ENCODE data around the gene HCN3.
A peak's percentile ranks its signal among the peaks of the same experiment; 100 is the strongest.
"Not testable (repeated sequence)": the region's sequence is repeated elsewhere in the genome, so short reads cannot be mapped to it uniquely, and the experiment has no call there.

Gene HCN3

DNA sequence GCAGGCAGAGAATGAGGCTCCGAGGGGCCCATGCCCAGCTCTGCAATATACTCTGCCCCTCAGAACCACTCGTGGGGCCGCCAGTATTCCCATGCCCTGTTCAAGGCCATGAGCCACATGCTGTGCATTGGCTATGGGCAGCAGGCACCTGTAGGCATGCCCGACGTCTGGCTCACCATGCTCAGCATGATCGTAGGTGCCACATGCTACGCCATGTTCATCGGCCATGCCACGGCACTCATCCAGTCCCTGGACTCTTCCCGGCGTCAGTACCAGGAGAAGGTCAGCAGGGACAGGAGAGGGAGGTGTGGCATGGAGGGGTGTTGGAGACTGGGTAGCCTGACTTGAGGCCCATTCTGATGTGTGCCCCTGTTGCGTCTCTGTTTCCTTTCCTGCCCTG, 7.2 kb downstream of the HCN3 start:
- no peak for DNase-seq (ENCODE audit: low spot score)

DNA sequence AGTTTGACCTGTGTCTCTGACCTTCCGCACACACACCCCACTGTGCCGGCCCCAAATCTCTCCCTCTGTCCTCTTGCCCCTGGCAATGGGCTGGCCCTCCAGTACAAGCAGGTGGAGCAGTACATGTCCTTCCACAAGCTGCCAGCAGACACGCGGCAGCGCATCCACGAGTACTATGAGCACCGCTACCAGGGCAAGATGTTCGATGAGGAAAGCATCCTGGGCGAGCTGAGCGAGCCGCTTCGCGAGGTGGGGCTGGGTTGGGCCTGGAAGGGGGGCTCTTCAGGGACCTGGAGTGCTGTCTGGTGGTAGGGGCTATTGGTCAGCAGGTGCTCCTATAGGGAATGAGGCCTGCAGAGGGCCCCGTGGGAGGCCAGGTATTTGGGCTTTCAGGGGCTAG, 7.8 kb downstream of the HCN3 start:
- no peak for DNase-seq (ENCODE audit: low spot score)

GRCh38 chr1:155285631-155286044, 8.4 kb downstream of the HCN3 start:
- DNase-seq (ENCODE audit: low spot score), result no peak

- DNase-seq (ENCODE audit: low spot score), result no peak
Measured at GRCh38 chr1:155286544-155286943, 9.3 kb downstream of the HCN3 start.

- no peak for DNase-seq (ENCODE audit: low spot score)
Measured at GRCh38 chr1:155287987-155288543, 10.8 kb downstream of the HCN3 start.

GRCh38 chr1:155291006-155291405, 13.7 kb downstream of the HCN3 start:
- not testable (repeated sequence) for DNase-seq (ENCODE audit: low spot score)

DNA sequence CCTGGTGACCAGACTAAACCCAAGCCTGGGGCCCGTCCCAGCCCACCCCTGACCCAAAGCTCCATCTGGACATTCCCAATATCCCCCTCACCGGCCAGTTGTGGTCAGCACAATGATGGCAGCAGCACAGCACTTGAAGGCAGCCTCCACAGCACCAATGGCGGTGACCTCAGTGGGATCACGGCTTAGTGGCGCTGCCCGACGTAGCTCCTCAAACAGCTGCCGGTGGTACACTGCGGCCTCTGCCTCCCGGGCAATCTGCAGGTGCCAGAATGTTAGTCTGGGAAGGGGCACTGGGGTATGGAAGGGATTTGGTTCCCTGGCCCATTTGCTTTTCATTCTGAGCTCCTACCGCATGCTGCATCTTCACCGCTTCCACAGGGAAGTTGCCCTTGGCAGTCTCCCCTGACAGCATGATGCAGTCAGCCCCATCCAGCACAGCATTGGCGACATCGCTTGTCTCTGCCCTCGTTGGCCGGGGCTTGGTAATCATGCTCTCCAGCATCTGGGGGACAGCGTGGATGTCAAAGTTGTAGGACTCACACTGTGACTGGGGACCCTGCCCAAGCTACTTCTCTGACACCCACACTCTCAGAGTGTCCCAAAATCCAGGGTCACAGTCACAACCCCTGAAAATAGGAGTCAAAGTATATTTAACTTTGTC, 16.0 kb downstream of the HCN3 start:
- DNase-seq (ENCODE audit: low spot score), result no peak

GRCh38 chr1:155294520-155295182, 17.4 kb downstream of the HCN3 start:
- no peak for DNase-seq (ENCODE audit: low spot score)

- no peak for DNase-seq (ENCODE audit: low spot score)
Measured at GRCh38 chr1:155295183-155295941, 18.1 kb downstream of the HCN3 start.

DNA sequence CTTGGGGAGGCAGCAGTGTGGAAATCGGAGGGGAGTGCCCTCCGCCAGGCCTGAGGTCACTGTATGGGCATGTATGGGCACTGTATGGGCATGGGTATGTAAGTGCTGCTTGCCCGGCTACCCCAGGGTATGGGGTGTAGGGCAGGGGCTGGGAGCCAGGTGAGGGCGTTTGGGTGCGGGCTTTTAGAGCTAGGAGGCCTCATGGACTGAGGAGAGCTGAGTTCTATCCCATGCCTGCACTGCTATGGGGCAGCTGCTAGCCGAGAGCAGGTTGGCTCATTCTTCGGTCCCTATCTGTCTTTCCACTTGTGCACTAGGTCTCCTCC, 18.6 kb downstream of the HCN3 start:
- DNase-seq (ENCODE audit: low spot score), result no peak

DNA sequence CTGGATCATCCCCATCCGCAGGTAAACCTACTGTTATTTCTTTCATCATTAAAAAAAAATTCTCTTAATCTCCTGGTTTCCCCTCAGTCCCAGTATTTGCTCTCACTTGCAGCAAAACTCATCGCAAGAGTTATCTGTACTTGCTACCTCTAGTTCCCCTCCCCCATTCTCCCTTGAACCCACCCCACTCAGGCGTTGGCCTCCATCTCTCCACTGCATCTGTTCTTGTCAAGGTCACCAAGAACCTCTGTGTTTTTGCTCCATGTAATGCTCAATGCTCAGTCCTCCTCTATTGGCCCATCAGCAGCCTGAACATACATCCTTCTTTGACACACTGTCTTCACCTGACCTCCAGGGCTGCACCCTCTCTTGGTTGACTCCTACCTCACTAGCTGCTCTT, 19.4 kb downstream of the HCN3 start:
- no peak for DNase-seq (ENCODE audit: low spot score)

DNA sequence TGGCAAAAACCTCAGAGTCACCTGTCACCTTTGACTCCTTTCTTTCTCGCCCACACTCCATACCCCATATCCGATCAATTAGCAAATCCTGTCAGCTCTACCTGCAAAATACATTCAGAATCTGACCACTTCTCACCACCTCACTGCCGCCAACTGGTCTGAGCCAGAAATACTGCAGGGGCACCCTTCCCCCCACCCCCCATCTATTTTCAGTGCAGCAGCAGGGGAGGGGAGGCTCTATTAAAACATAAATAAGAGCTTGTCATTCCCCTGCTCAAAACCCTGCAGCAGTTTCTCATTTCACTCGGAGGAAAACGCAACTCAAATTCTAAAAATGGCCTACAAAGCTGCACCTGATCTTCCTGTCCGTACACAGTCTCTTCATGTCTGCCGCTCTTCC, 20.1 kb downstream of the HCN3 start:
- DNase-seq (ENCODE audit: low spot score), result no peak

DNA sequence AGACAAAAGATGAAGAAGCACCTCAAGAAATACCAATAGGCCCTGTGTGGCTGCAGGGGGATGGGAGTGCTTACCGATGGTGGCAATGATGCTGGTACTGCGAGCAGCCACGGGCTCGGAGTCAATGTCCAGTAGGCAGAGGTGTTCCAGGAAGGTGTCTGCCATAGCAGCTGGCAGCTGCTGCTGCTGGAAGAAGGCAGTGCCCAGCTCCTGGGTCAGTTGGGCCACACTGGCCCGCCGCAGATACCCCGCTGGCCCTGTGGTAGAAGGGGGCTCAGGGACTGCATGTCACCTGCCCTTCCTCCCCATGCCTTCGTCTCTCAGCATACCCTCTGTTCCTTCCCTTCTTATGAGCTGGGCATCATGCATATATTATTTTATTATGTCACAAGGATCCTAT, 22.8 kb downstream of the HCN3 start:
- no peak for DNase-seq (ENCODE audit: low spot score)

DNA sequence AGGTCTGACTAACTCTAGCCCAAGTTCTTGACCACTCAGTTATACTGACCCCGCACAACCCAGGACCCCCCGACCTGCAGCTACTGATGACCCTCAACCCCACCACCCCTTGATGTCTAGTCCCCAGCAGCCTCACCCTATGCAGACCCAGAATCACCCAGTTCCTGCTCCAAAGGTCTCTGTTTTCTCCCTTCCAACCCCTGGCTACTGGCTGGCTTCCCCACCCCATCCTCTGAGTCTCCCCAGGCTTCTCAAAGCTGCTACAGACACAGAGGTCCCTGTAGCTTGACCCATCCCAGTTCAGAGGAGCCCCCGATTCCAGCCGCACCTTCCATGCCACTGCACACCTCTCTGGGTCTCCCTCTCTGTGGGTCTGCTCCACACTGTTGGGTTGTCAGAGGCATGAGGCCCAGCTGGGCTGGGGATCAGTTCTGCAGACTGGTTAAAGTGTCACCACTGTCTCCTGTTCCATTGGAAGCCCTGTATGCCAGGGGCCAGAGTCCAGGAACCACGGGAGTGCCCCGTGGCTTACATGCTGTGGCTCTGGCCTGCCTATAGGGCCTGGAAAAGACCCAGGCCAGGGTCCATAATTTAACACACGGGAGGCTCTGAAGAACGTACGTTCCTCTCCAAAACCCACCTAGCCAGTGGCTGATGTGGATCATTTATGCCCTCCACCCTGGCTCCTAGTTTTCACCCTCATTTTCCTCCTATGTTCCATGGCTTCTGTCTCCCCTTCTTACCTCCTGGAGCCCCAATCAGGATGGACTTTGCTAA, 23.5 kb downstream of the HCN3 start:
- DNase-seq (ENCODE audit: low spot score), result no peak

DNA sequence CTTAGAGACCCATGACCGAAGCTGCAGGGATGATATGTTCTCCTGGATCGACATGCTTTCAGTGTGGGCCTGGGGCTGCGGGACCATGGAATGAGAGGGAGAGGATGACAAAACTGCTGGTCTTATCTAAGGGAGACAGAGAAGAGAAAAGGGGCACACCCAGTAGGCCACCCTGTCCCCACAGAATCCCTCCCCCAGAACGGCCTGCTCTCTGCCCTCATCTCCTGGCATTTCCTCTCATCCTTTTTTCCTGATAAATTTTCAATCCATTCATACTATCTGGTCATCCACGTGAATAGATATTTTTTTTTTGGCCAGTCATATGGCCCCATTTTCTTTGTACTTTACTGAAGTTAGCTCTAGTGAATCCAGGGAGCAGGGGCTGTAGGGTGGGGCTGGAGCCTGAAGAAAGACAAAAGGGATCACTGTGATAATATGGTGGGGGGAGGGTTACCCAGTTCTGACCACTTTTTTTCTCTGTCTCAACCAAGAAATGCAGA, 24.1 kb downstream of the HCN3 start, which contains the start of gene PKLR:
PKLR (minus strand) TSS at position 97 of the 500 bp plus-strand sequence; CDS start at position 54, 43 bp downstream.
- DNase-seq (ENCODE audit: low spot score), result peak; percentile 39

DNA sequence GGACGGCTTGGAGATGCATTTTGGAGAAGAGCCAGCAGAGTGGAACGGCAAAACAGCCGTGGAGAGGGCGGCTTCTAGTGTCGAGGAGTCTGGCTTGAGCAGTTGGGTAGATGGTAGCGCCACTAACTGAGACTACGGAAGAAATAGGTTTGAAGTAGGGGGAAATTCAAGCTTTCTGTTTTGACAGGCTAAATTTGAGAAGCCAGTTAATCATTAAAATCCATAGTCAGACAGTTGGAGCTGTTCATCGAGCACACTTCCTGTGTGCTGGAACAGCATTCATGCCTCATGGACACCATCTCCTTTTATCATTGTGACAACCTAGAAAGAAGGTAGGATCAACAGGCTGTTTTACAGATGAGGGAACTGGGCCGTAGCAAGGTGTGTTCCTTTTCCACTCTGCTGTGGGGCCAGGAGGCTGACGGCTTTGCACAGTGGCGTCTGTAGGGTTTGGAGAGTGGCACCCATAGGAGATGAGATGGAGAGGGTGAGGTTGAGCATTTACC, 27.3 kb downstream of the HCN3 start:
- DNase-seq (ENCODE audit: low spot score), result no peak

GRCh38 chr1:155305881-155306391, 28.7 kb downstream of the HCN3 start:
- DNase-seq (ENCODE audit: low spot score), result no peak

GRCh38 chr1:155307247-155307740, 30.0 kb downstream of the HCN3 start:
- DNase-seq (ENCODE audit: low spot score), result peak; percentile 51

- peak; percentile 99 for DNase-seq (ENCODE audit: low spot score)
Measured at GRCh38 chr1:155308493-155309422, 31.5 kb downstream of the HCN3 start, which contains the start of gene FDPS. Gene FDPS (plus strand): TSS chr1:155308866. CDS start chr1:155309790, 924 bp downstream.

GRCh38 chr1:155309423-155310021, 32.3 kb downstream of the HCN3 start:
- DNase-seq (ENCODE audit: low spot score), result peak; percentile 36

Data from hematopoietic multipotent progenitor cell treated with erythropoietin and hydrocortisone succinate and interleukin-3 and kit ligand, for 17 days (in vitro differentiated cells).